SK-N-SH (cell line): Measurements from ENCODE around the gene KDM2A. TPM values are rescaled to one million over a fixed set of nuclear protein-coding genes. Genes with fewer than 3 reads are reported as not detected.

Source experiments
- CTCF ChIA-PET: fragments of 300-600, 350-600 bp; formaldehyde crosslinking; extraction: SDS; loops from one replicate; lab custom pipeline; 2021; lab: Yijun Ruan, JAX
- POLR2A ChIA-PET: fragments of 350-600 bp; sonication (Branson Sonifier 250); formaldehyde crosslinking; extraction: SDS; loops from one replicate; lab custom pipeline; 2020; ENCODE audit warnings: antibody characterized with exemption, inconsistent platforms; lab: Yijun Ruan, JAX
- DNase-seq: peaks from one replicate; pipeline ENCODE4 v3.0.0; 2012
- H2AFZ ChIP-seq: fragments of 200-600 bp; sonication (generic); 2 replicates; pipeline ENCODE4 v1.8.1; 2016; ENCODE audit warnings: antibody characterized with exemption, mild to moderate bottlenecking, low read depth
- H3F3A ChIP-seq: fragments of 200-600 bp; sonication (generic); replicated peaks from 2 replicates; pipeline ENCODE3; 2016; ENCODE audit warnings: antibody characterized with exemption, mild to moderate bottlenecking; ENCODE audit not compliant: insufficient read depth
- H3K27ac ChIP-seq, 2 experiments: fragments of 200-500 bp in 1 of 2; fragments of 200-600 bp in 1 of 2; sonication (Bioruptor generic) in 1 of 2; sonication (generic), shearing (Covaris generic) in 1 of 2; 2 replicates each; pipeline versions ENCODE4 v1.5.1 to v1.6.1; 2014 to 2016; ENCODE audit warnings: low read depth in 2 of 2, inconsistent platforms in 1 of 2, low read length in 1 of 2, mild to moderate bottlenecking in 1 of 2, mixed read lengths in 1 of 2
- H3K27me3 ChIP-seq: fragments of 200-600 bp; sonication (generic), shearing (Covaris generic); 2 replicates; pipeline ENCODE4 v1.6.1; 2016; ENCODE audit warnings: mixed run types; ENCODE audit not compliant: insufficient read depth
- H3K36me3 ChIP-seq, 2 experiments: fragments of 200-500 bp in 1 of 2; fragments of 200-600 bp in 1 of 2; sonication (Bioruptor generic) in 1 of 2; sonication (generic) in 1 of 2; replicated peaks in 1 of 2; 2 replicates each; pipeline versions ENCODE3 to v1.5.1; 2014 to 2016; ENCODE audit warnings: low read length in 1 of 2, mild to moderate bottlenecking in 1 of 2; ENCODE audit not compliant: insufficient read depth in 2 of 2, control insufficient read depth in 1 of 2
- H3K4me1 ChIP-seq, 2 experiments: fragments of 200-500 bp in 1 of 2; fragments of 200-600 bp in 1 of 2; sonication (Bioruptor generic) in 1 of 2; sonication (generic), shearing (Covaris generic) in 1 of 2; 2 replicates each; pipeline versions ENCODE4 v1.5.1 to v1.6.1; 2014 to 2016; ENCODE audit warnings: low read depth in 1 of 2, low read length in 1 of 2, mixed run types in 1 of 2; ENCODE audit not compliant: insufficient read depth in 2 of 2, control insufficient read depth in 1 of 2
- H3K4me2 ChIP-seq: fragments of 200-600 bp; sonication (generic), shearing (Covaris generic); 2 replicates; pipeline ENCODE4 v1.6.1; 2017; ENCODE audit warnings: mixed run types
- H3K4me3 ChIP-seq, 2 experiments: fragments of 200-500 bp in 1 of 2; fragments of 200-600 bp in 1 of 2; sonication (Bioruptor generic) in 1 of 2; sonication (generic), shearing (Covaris generic) in 1 of 2; 2 replicates each; pipeline versions ENCODE4 v1.5.1 to v1.8.1; 2014 to 2016; ENCODE audit warnings: low read depth in 2 of 2, inconsistent platforms in 1 of 2, low read length in 1 of 2, mild to moderate bottlenecking in 1 of 2, mixed read lengths in 1 of 2, moderate library complexity in 1 of 2
- H3K79me2 ChIP-seq: fragments of 200-600 bp; sonication (generic); 2 replicates; pipeline ENCODE4 v1.8.1; 2017; ENCODE audit warnings: mild to moderate bottlenecking; ENCODE audit not compliant: insufficient read depth
- H3K9ac ChIP-seq: fragments of 200-600 bp; sonication (generic); 2 replicates; pipeline ENCODE4 v1.6.1; 2017; ENCODE audit warnings: mixed run types
- H3K9me2 ChIP-seq: fragments of 200-600 bp; sonication (generic); 2 replicates; pipeline ENCODE4 v1.6.1; 2017; ENCODE audit warnings: mixed run types
- H3K9me3 ChIP-seq: fragments of 200-600 bp; sonication (generic); 2 replicates; pipeline ENCODE4 v1.6.1; 2017; ENCODE audit warnings: mixed run types, mild to moderate bottlenecking, moderate library complexity
- H4K20me1 ChIP-seq: fragments of 200-600 bp; sonication (generic); 2 replicates; pipeline ENCODE4 v1.6.1; 2017; ENCODE audit warnings: mild to moderate bottlenecking, mixed run types; ENCODE audit not compliant: insufficient read depth
- ELF1 ChIP-seq: IDR thresholded peaks from 2 replicates; pipeline ENCODE4 v1.4.0; 2012
- FOSL2 ChIP-seq: IDR thresholded peaks from 2 replicates; pipeline ENCODE4 v1.4.0; 2012; ENCODE audit warnings: low read depth, mild to moderate bottlenecking, moderate library complexity, borderline replicate concordance
- FOXM1 ChIP-seq: IDR thresholded peaks from 2 replicates; pipeline ENCODE4 v1.4.0; 2012; ENCODE audit warnings: low read depth, mild to moderate bottlenecking
- MEF2A ChIP-seq: IDR thresholded peaks from 2 replicates; pipeline ENCODE4 v1.4.0; 2012; ENCODE audit warnings: low read depth, borderline replicate concordance
- POLR2AphosphoS5 ChIP-seq: IDR thresholded peaks from 2 replicates; pipeline ENCODE4 v1.6.1; 2012; ENCODE audit warnings: low read depth, low read length
- RFX5 ChIP-seq: IDR thresholded peaks from 2 replicates; pipeline ENCODE4 v1.6.1; 2012; ENCODE audit warnings: mild to moderate bottlenecking, improper control_type of control experiment, low read length
- RXRA ChIP-seq: IDR thresholded peaks from 2 replicates; pipeline ENCODE4 v1.4.0; 2012; ENCODE audit warnings: low read depth, mild to moderate bottlenecking, borderline replicate concordance
- SIN3A ChIP-seq: IDR thresholded peaks from 2 replicates; pipeline ENCODE4 v1.6.1; 2012; ENCODE audit warnings: low read depth, mild to moderate bottlenecking, low read length, moderate library complexity, borderline replicate concordance
- SMC3 ChIP-seq: IDR thresholded peaks from 2 replicates; pipeline ENCODE4 v1.6.1; 2012; ENCODE audit warnings: low read depth, low read length, improper control_type of control experiment
- TEAD4 ChIP-seq: IDR thresholded peaks from 2 replicates; pipeline ENCODE4 v1.4.0; 2012; ENCODE audit warnings: mild to moderate bottlenecking, borderline replicate concordance; ENCODE audit not compliant: insufficient read depth
- WGBS: methylation state at CpG from one replicate; pipeline ENCODE4 v1.1.6; 2017; ENCODE audit warnings: low lambda C conversion rate; 5-methylcytosine and 5-hydroxymethylcytosine counted together
- polyA plus RNA-seq, 3 experiments: library from polyadenylated mRNA; depleted of rRNA; stranded (reverse); fragments of >200 nt; gene quantifications; 2 replicates each; pipeline ENCODE4 v1.2.3, GENCODE V29; 2012
- TF ChIP-seq, protein P1 (sequence below): IDR thresholded peaks from 2 replicates; pipeline ENCODE4; 2012

The KDM2A gene
- polyA plus RNA-seq, 1 of the 3 experiments (the other 2 are of a cell fraction) = 28.4 TPM

GRCh38 chr11:67114275-67114896, 4.7 kb upstream of the KDM2A start:
- Histone ChIP-seq H4K20me1 (no peaks in the 10 kb centered on the region), H3K79me2 (no peaks in the 10 kb centered on the region), H3K27me3 (no peaks in the 10 kb centered on the region), H2AFZ (no peak overlapping the region), H3K4me3 (no peak overlapping the region), H3K9ac (no peak overlapping the region), H3K4me1 (peaks cover 0 to 8% of the 10 kb centered on the region in 2 experiments; a peak in 1 of 4 replicates), H3K9me3 (no peaks in the 10 kb centered on the region), H3K36me3 (no peaks in the 10 kb centered on the region), H3F3A (peaks cover 5% of the 10 kb centered on the region), H3K9me2 (no peaks in the 10 kb centered on the region), H3K4me2 (no peak overlapping the region), H3K27ac (no peak overlapping the region)
- TF ChIP-seq RFX5 (no peak), FOXM1 (no peak), FOSL2 (no peak), SIN3A (no peak), ELF1 (no peak), SMC3 (no peak)
- POLR2A ChIA-PET = no interaction called here
- DNase-seq = no peak
- WGBS = 81% methylated on average over 10 of the region's 10 CpGs
- CTCF ChIA-PET = interaction anchor here (0.9 to 3.5 kb wide), 2 partner anchors 33 to 70 kb away, joined by 3 to 13 read pairs; no protein-coding TSS in a partner anchor

GRCh38 chr11:67116758-67117105, 2.3 kb upstream of the KDM2A start:
- Histone ChIP-seq H3K9ac (no peak overlapping the region), H3K4me1 (peaks cover 0 to 8% of the 10 kb centered on the region in 2 experiments; a peak in 3 of 4 replicates), H3K9me3 (no peaks in the 10 kb centered on the region), H3K27me3 (no peaks in the 10 kb centered on the region), H3F3A (peaks cover 16% of the 10 kb centered on the region), H2AFZ (no peak overlapping the region; the same call in 1 of the 2 replicates), H3K9me2 (no peaks in the 10 kb centered on the region), H3K27ac (peak overlapping the region in 1 of 2 experiments; percentile 36; a peak in 2 of 4 replicates), H3K36me3 (no peaks in the 10 kb centered on the region), H3K79me2 (peaks cover 22% of the 10 kb centered on the region), H3K4me2 (no peak overlapping the region), H3K4me3 (no peak overlapping the region), H4K20me1 (peaks cover 20% of the 10 kb centered on the region)
- TF ChIP-seq RXRA = no peak
- DNase-seq = no peak
- ChIA-PET CTCF (interaction anchor here (0.7 to 4.6 kb wide), 7 partner anchors 11 to 201 kb away, joined by 5 to 15 read pairs (median 6); no protein-coding TSS in a partner anchor), POLR2A (interaction anchor here (1.6 kb wide), 1 partner anchor 479 kb away, joined by 3 read pairs; the partner anchor contains the start of gene RBM4)
- WGBS = 93% methylated on average over 3 of the region's 3 CpGs

- no peak overlapping the region for H3K4me3 ChIP-seq
- TF ChIP-seq TEAD4 (no peak), POLR2AphosphoS5 (no peak), MEF2A (no peak)
- TF ChIP-seq, protein P1, sequence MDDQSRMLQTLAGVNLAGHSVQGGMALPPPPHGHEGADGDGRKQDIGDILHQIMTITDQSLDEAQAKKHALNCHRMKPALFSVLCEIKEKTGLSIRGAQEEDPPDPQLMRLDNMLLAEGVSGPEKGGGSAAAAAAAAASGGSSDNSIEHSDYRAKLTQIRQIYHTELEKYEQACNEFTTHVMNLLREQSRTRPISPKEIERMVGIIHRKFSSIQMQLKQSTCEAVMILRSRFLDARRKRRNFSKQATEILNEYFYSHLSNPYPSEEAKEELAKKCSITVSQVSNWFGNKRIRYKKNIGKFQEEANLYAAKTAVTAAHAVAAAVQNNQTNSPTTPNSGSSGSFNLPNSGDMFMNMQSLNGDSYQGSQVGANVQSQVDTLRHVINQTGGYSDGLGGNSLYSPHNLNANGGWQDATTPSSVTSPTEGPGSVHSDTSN = no peak
- H3K79me2 ChIP-seq = peaks cover 27% of the 10 kb centered on the region
- peak overlapping the region in 1 of 2 experiments; percentile 36; a peak in 2 of 4 replicates for H3K27ac ChIP-seq
- H3K9me3 ChIP-seq = no peaks in the 10 kb centered on the region
- peaks cover 0 to 8% of the 10 kb centered on the region in 2 experiments; a peak in 3 of 4 replicates for H3K4me1 ChIP-seq
- no peak for DNase-seq
- H3K9ac ChIP-seq = no peak overlapping the region
- CTCF ChIA-PET = interaction anchor here (0.7 to 4.6 kb wide), 5 partner anchors 11 to 145 kb away, joined by 5 to 15 read pairs (median 6); no protein-coding TSS in a partner anchor
- H4K20me1 ChIP-seq = peaks cover 24% of the 10 kb centered on the region
- no peaks in the 10 kb centered on the region for H3K9me2 ChIP-seq
- H3K36me3 ChIP-seq = no peaks in the 10 kb centered on the region
- 90% methylated on average over 7 of the region's 7 CpGs for WGBS
- no peak overlapping the region; the same call in 1 of the 2 replicates for H2AFZ ChIP-seq
- H3F3A ChIP-seq = peaks cover 17% of the 10 kb centered on the region
- POLR2A ChIA-PET = interaction anchor here (1.6 kb wide), 1 partner anchor 479 kb away, joined by 3 read pairs; the partner anchor contains the start of gene RBM4
- H3K4me2 ChIP-seq = no peak overlapping the region
- H3K27me3 ChIP-seq = no peaks in the 10 kb centered on the region
Measured at GRCh38 chr11:67117176-67117575, 1.9 kb upstream of the KDM2A start.
